NCI-H2029 (cell line): ENCODE results near the gene KRTAP10-8.
"Not testable (repeated sequence)": the region's sequence is repeated elsewhere in the genome, so short reads cannot be mapped to it uniquely, and the experiment has no call there.

Experiments
- DNase-seq: peaks from one replicate; lab custom pipeline; 2025; lab: John Stamatoyannopoulos, UW

The KRTAP10-8 gene

GRCh38 chr21:44599264-44600029 lies 12.4 kb upstream of the KRTAP10-8 start:
- DNase-seq, result no peak

- DNase-seq, result not testable (repeated sequence)
These were observed 11.5 kb upstream of the KRTAP10-8 start, which contains the start of gene KRTAP10-7 for GRCh38 chr21:44600118-44600978. Gene KRTAP10-7, plus strand, starts transcription at chr21:44600597. Its CDS starts 25 bp downstream, at chr21:44600622.

GRCh38 chr21:44601091-44601490 lies 10.8 kb upstream of the KRTAP10-8 start:
- DNase-seq, result not testable (repeated sequence)

DNA sequence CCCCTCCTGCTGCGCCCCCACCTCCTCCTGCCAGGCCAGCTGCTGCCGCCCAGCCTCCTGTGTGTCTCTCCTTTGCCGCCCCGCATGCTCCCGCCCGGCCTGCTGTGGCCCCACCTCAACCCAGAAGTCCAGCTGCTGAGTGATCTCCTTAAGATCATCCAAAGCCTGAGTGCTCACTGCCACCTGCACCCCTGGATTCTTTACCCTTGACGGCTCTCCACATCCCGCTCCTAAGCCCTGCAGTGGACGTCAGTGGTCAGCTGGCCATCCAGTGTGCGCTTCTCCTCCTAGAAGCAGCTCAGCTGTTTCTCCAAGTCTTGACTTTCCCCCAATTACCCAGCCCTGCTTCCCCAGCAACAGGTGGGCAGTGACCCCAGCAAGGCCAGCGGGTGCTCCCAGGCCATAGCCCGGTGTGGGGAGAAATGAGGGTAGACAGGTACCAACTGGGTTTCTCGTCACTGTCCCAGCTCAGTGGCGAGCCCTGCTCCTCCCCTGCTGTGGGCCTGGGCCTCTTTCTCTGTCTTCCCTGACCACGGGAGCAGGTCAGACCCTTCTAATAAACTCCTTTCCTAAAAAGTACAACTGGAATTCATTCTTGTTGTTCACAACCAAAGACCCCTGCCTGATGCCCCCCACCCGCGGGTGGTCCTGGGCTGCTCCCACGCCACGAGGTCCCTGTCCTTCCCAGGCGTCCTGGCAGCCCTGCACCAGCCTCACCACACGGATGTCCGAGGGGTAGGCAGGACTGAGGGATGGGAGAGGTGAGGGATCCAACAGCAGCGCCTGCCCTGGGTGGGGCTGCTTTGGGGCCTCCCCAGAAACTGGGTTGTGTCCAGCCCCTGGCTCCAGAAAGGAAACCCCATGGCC lies 10.1 kb upstream of the KRTAP10-8 start:
- no peak for DNase-seq

GRCh38 chr21:44602463-44602850 lies 9.4 kb upstream of the KRTAP10-8 start:
- no peak for DNase-seq

GRCh38 chr21:44603109-44603875 lies 8.6 kb upstream of the KRTAP10-8 start:
- DNase-seq, result no peak

DNA sequence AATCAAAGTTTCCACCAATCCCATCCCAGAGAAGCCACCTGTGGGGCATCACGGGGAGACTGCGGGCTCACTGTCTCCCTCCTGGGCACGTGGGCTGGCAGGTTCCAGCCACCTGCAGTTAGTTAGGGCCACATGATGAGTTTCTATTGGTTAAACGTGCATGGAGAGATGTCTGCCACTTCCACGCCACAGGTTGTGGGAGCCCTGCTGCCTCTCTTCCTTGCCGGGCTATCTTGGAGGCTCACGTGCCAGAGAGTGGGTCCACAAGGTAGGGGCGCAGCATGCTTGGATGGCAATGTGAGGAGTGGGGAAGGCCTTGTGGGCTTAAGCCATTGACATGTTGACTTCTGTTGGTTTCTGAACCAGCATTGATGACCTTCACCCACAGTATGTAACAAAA lies 8.0 kb upstream of the KRTAP10-8 start:
- no peak for DNase-seq

GRCh38 chr21:44606495-44606894 lies 5.4 kb upstream of the KRTAP10-8 start:
- no peak for DNase-seq

DNA sequence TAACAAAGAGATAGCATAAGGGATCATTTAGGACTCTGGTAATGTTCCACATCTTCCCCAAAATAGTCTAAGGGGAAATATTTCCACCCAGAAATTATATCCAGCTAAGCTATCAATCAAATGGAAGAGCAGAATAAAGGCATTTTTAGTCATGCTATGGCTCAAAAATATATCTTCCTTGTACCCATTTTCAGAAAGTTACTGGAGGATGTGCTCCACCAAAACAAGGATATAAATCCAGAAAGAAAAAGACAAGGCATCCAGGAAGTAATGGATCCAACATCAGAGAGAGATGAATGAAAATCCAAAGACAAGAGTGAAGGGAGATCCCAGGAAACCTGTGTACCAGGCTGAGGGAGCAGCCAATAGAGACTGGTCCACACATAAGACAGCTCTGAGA lies 2.7 kb upstream of the KRTAP10-8 start:
- DNase-seq, result no peak

DNA sequence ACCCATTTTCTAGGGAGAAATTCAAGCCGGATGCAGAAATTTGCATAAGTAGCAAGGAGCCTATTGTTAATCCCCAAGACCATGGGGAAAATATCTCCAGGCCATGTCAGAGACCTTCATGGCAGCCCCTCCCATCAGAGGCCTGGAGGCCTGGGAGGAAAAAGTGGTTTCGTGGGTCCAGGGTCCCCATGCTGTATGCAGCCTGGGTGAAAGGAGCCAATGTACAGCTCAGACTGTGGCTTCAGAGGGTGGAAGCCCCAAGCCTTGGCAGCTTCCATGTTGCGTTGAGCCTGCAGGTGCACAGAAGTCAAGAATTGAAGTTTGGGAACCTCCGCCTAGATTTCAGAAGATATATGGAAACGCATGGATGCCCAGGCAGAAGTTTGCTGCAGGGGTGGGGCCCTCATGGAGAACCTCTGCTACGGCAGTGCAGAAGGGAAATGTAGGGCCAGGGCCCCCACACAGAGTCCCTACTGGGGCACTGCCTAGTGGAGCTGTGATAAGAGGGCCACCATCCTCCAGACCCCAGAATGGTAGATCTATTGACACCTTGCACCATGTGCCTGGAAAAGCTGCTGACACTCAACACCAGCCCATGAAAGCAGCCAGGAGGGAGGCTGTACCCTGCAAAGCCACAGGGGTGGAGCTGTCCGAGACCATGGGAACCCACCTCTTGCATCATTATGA lies 1.6 kb upstream of the KRTAP10-8 start:
- not testable (repeated sequence) for DNase-seq

GRCh38 chr21:44611551-44611950 lies 328 bp upstream of the KRTAP10-8 start:
- no peak for DNase-seq

GRCh38 chr21:44612669-44613229 lies 870 bp downstream of the KRTAP10-8 start:
- no peak for DNase-seq

DNA sequence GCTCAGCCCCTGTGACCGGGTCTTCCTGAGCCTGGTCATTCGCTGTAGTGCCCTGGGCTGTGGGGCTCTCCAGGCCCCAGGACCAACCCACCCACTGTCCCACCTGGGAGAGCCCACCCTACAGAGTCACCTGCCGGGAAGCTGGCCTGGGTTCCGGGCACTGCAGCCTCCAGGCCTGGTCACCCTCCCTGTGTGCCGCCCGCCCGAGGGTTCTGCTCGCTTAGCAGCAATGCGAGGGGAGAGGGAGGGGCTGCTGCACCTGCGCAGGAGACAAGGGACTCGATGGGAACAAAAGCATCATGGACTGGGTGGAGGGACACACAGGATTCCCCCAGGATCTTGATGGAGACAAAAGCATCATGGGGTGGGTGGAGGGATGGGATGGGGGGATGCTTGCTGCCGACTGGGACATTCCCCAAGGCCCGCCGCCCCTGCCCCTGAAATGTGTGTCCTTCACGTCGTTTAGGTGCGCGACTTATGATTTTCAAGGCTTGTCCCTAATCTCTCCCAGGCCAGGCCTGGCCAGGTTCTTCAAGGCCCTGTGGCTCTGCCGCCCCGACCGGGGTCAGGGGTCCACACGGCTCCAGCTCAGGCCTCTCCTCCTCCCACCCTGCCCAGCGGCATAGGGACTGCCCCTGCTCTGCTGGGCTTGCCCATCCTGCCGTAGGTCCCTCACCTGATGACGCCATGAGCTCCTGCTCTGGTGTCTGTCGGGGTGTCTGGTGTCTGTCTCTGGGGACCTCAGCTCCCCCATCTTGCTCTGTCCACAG lies 1.7 kb downstream of the KRTAP10-8 start:
- DNase-seq, result no peak

- DNase-seq, result no peak
These were observed 2.3 kb downstream of the KRTAP10-8 start for GRCh38 chr21:44614161-44614631.

DNA sequence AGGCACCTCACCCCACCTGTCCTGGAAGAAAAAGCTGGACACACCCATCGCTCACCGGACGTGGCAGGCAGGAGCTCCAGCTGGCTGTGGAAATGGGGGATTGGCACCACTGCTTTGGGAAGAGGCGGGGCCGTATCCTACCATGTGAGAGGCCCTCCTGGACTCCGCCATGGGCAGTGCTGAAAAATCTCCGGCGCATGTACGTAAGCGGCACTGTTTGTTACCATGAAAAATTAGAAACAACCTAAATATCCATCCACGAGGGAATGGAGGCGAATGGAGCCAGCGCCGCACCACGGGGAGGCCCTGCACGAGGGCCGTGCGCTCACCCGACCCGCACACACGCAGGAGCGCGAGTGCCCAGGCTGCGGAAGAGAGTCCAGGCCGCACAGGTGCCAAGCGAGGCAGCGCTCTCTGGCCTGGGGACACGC lies 3.1 kb downstream of the KRTAP10-8 start:
- DNase-seq, result no peak

- DNase-seq, result no peak
These were observed 3.6 kb downstream of the KRTAP10-8 start for GRCh38 chr21:44615466-44615865.

- DNase-seq, result no peak
These were observed 4.2 kb downstream of the KRTAP10-8 start for GRCh38 chr21:44615911-44616590.

- DNase-seq, result no peak
These were observed 4.7 kb downstream of the KRTAP10-8 start for GRCh38 chr21:44616591-44616926.

GRCh38 chr21:44617071-44617501 lies 5.2 kb downstream of the KRTAP10-8 start:
- no peak for DNase-seq
